HG03060 (cell line): ENCODE results near the gene HS3ST3A1.

Source experiments
- ATAC-seq: cut with Tn5 transposase; IDR thresholded peaks from one replicate; pipeline ENCODE4 v1.9.1; 2021; ENCODE audit warnings: low read depth, moderate number of reproducible peaks; ENCODE audit not compliant: unreplicated experiment

The HS3ST3A1 gene

GRCh38 chr17:13601776-13602551 is at the start of gene HS3ST3A1:
Gene HS3ST3A1, minus strand, starts transcription at chr17:13601929. Its CDS starts 800 bp downstream, at chr17:13601129.
- no peak for ATAC-seq

- ATAC-seq, result no peak
Measured at GRCh38 chr17:13650096-13650675, 48.5 kb upstream of the HS3ST3A1 start.

- ATAC-seq, result no peak
Measured at GRCh38 chr17:13647543-13648021, 45.9 kb upstream of the HS3ST3A1 start.

- ATAC-seq, result no peak
Measured at GRCh38 chr17:13646969-13647542, 45.3 kb upstream of the HS3ST3A1 start.

- no peak for ATAC-seq
Measured at GRCh38 chr17:13646411-13646810, 44.7 kb upstream of the HS3ST3A1 start.

- no peak for ATAC-seq
Measured at GRCh38 chr17:13643180-13643579, 41.5 kb upstream of the HS3ST3A1 start.

- no peak for ATAC-seq
Measured at GRCh38 chr17:13642188-13642587, 40.5 kb upstream of the HS3ST3A1 start.

GRCh38 chr17:13640551-13640950 is 38.8 kb upstream of the HS3ST3A1 start:
- ATAC-seq, result no peak

GRCh38 chr17:13638855-13639458 is 37.2 kb upstream of the HS3ST3A1 start:
- no peak for ATAC-seq

GRCh38 chr17:13636951-13637350 is 35.2 kb upstream of the HS3ST3A1 start:
- ATAC-seq, result no peak

- no peak for ATAC-seq
Measured at GRCh38 chr17:13635951-13636350, 34.2 kb upstream of the HS3ST3A1 start.

GRCh38 chr17:13634021-13634420 is 32.3 kb upstream of the HS3ST3A1 start:
- no peak for ATAC-seq

GRCh38 chr17:13631529-13631928 is 29.8 kb upstream of the HS3ST3A1 start:
- ATAC-seq, result no peak

GRCh38 chr17:13626703-13627102 is 25.0 kb upstream of the HS3ST3A1 start:
- no peak for ATAC-seq

GRCh38 chr17:13619462-13619861 is 17.7 kb upstream of the HS3ST3A1 start:
- no peak for ATAC-seq

- ATAC-seq, result no peak
Measured at GRCh38 chr17:13616031-13616430, 14.3 kb upstream of the HS3ST3A1 start.

GRCh38 chr17:13609941-13610340 is 8.2 kb upstream of the HS3ST3A1 start:
- no peak for ATAC-seq

GRCh38 chr17:13601322-13601775 is 380 bp downstream of the HS3ST3A1 start:
- ATAC-seq, result no peak

- no peak for ATAC-seq
Measured at GRCh38 chr17:13600475-13601321, 1.0 kb downstream of the HS3ST3A1 start.

- ATAC-seq, result no peak
Measured at GRCh38 chr17:13599864-13600263, 1.9 kb downstream of the HS3ST3A1 start.
